Natural killer cell treated with Interleukin-12 subunit alpha and Interleukin-12 subunit beta and Interleukin-15 and Interleukin-18, amount 100 ng/mL, for 72 hours (primary cell): Measurements from ENCODE around the gene HINFP. TPM values are rescaled to one million over a fixed set of nuclear protein-coding genes. Genes with fewer than 3 reads are reported as not detected.
A peak's percentile ranks its signal among the peaks of the same experiment; 100 is the strongest.
"Not testable (repeated sequence)": the region's sequence is repeated elsewhere in the genome, so short reads cannot be mapped to it uniquely, and the experiment has no call there.

Experiments
- ATAC-seq, 2 donors: fragments of 150-1000 bp; cut with Tn5 transposase in 1 of 2; sonication (Bioruptor Pico), chemical (Tn5 transposase) in 1 of 2; 2 replicates each; pipeline ENCODE4 v1.10.0; 2021
- DNase-seq: peaks from one replicate; pipeline ENCODE4 v3.0.0; 2022; ENCODE audit warnings: low spot score
- H3K27ac Mint-ChIP-seq, 2 donors: 1 replicate in 1 of 2; 2 replicates in 1 of 2; pipeline ENCODE4 v1.8.0; 2022; ENCODE audit warnings: mixed read lengths in 2 of 2, mild to moderate bottlenecking in 1 of 2, moderate library complexity in 1 of 2
- H3K27me3 Mint-ChIP-seq, 2 donors: 1 replicate in 1 of 2; 2 replicates in 1 of 2; pipeline ENCODE4 v1.8.0; 2022; ENCODE audit warnings: mixed read lengths in 2 of 2
- H3K36me3 Mint-ChIP-seq: one replicate; pipeline ENCODE4 v1.8.0; 2022; ENCODE audit warnings: mixed read lengths
- H3K4me1 Mint-ChIP-seq, 2 donors: 1 replicate in 1 of 2; 2 replicates in 1 of 2; pipeline ENCODE4 v1.8.0; 2022; ENCODE audit warnings: low read depth in 2 of 2, mixed read lengths in 2 of 2, mild to moderate bottlenecking in 1 of 2
- H3K4me3 Mint-ChIP-seq: one replicate; pipeline ENCODE4 v1.8.0; 2022; ENCODE audit warnings: mixed read lengths
- H3K9me3 Mint-ChIP-seq: 2 replicates; pipeline ENCODE4 v1.8.0; 2022; ENCODE audit warnings: mixed read lengths
- total RNA-seq, 2 donors: library from RNA; stranded (reverse); gene quantifications; one replicate each; pipeline ENCODE4 v1.2.3, GENCODE V29; 2022

HINFP gene
- total RNA-seq, 2 donors from 2014 or later = 33.4 to 49.5 TPM

DNA sequence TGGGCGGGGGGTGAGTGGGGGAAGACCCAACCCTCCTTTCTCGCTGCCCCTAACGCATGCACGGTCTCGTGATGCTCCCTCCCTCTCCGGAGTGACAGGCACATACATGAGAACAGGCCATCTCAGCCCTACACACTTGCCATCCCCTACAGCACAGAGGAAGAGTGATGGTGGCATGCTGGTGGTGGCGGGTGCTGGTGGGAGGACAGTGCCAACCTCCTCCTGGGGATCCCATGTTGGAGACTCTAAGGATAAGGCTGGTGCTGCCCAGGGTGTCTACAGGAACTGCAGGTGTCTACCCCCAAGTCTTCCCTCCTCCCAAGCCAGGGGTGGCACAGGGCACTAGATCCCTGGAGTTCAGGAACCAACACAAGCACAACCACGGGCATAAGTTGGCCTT is 40.5 kb downstream of the HINFP start:
- Mint-ChIP-seq H3K9me3 (no peaks in the 10 kb centered on the region), H3K27ac (no peak overlapping the region), H3K4me1 (no peaks in the 10 kb centered on the region), H3K4me3 (no peak overlapping the region), H3K27me3 (no peaks in the 10 kb centered on the region), H3K36me3 (no peaks in the 10 kb centered on the region)
- no peak for DNase-seq
- ATAC-seq = no peak

DNA sequence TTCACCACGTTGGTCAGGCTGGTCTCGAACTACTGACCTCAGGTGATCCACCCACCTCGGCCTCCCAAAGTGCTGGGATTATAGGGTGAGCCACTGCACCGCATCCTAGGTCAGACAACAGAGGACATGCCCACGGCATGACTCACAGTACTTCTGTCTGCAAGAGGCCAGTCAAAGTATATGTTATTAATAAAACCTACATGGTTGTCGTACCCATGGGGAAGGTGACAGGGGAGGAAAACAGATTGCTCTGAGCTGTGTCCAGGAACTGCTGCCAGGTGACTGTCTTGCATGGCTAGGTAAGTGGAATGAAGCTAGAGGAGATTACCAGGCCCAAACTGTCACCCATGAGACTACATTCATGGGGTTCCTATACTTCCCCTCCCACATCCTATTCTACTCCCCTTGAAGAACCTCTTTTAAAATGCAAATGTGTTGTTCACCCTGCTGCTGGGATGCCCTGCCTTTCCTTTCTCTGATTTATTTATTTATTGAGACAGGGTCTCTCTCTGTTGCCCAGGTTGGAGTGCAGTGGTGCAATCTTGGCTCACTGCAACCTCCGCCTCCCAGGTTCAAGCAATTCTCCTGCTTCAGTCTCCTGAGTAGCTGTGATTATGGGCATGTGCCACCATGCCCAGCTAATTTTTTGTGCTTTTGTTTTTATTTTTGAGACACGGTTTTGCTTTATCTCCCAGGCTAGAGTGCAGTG is 45.1 kb downstream of the HINFP start:
- Mint-ChIP-seq H3K36me3 (no peaks in the 10 kb centered on the region), H3K27ac (no peak overlapping the region), H3K9me3 (no peaks in the 10 kb centered on the region), H3K4me3 (no peak overlapping the region), H3K27me3 (no peaks in the 10 kb centered on the region), H3K4me1 (peaks cover 4 to 14% of the 10 kb centered on the region in 2 donors)
- DNase-seq (no peak), ATAC-seq (no peak)

DNA sequence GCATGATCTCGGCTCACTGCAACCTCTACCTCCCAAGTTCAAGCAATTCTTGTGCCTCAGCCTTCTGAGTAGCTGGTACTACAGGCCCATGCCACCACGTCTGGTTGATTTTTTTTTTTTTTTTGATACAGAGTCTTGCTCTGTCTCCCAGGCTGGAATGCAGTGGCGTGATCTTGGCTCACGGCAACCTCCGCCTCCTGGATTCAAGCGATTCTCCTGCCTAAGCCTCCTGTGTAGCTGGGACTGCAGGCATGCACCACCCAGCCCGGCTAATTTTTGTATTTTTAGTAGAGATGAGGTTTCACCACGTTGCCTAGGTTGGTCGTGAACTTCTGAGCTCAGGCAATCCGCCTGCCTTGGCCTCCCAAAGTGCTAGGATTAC is 45.7 kb downstream of the HINFP start:
- not testable (repeated sequence) for H3K27ac Mint-ChIP-seq, H3K9me3 Mint-ChIP-seq, H3K27me3 Mint-ChIP-seq, ATAC-seq, H3K36me3 Mint-ChIP-seq, H3K4me3 Mint-ChIP-seq, DNase-seq
- peaks cover 4 to 14% of the 10 kb centered on the region in 2 donors for H3K4me1 Mint-ChIP-seq

DNA sequence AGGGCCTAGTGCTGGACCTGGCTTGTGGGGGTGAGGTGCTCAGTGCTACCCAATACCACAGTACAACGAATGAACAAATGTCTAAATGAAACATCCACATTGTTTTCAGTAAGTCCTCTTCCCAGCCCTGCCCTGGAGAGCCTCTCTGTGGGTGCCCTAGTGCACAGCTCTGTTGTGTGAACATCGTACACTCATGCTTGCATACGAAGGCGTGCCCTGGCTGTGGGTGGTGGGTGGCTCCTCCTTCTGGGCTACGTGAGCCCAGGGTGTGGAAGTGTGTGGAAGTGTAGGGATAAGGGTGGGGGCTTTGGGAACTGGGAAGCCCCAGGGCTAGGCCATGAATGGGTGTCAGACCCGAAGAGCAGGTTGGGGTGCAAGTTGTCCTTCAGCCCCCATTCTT is 46.6 kb downstream of the HINFP start:
- Mint-ChIP-seq H3K9me3 (no peaks in the 10 kb centered on the region), H3K36me3 (no peaks in the 10 kb centered on the region), H3K4me1 (peaks cover 4 to 14% of the 10 kb centered on the region in 2 donors), H3K27me3 (no peaks in the 10 kb centered on the region), H3K27ac (peak overlapping the region; percentile 45 to 84), H3K4me3 (peak overlapping the region; percentile 74)
- ATAC-seq = no peak
- no peak for DNase-seq

DNA sequence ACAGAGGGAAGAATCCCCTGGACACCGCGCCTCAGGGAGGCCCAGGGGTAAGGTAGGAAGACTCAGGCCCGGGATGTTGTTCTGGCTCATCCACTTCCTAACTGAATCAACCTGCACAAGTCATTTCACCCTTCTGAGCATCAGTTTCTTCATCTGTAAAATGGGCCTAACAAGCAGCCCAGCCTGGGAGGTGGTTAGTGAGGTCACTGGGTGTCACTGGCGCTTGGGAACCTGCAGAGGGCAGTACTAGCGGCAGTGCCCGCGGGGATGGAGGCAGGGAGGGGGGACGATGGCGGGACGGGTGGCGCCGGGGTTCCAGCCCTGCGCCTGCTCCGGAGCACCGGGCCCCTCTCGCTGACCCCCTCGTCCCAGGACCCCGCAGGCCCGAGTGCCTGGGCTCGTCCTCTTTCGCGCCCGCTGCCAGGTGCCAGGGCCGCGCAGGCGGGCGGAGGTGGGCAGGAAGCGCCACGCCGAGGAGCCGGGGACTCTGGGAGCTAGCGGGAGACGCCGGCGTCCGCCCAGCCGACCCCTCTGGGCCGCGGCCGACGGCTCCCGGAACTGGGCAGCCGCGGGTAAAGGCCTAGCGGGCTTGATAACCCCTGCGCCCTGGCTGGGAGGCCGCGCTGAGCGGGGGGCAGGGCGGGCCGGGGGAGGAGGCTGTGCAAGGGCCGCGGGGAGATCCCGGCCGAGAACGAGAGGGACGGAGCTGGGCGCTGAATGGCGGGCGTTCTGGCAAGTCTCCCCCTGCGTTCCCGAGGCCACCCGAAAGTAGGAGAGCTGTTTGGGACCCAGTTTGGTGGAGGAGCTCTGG is 47.3 kb downstream of the HINFP start, which contains the start of gene NLRX1:
TSS of gene NLRX1 (plus strand) at position 255 of the 811 bp plus-strand sequence. CDS start 2,679 bp downstream, outside the sequence.
- no peaks in the 10 kb centered on the region for H3K9me3 Mint-ChIP-seq
- no peaks in the 10 kb centered on the region for H3K27me3 Mint-ChIP-seq
- peak within 1 kb of the TSS; percentile 84 to 86 for H3K27ac Mint-ChIP-seq
- H3K4me3 Mint-ChIP-seq = peak within 1 kb of the TSS; percentile 89
- peak; percentile 94 to 95 for ATAC-seq
- DNase-seq = peak; percentile 88
- no peaks in the 10 kb centered on the region for H3K36me3 Mint-ChIP-seq
- H3K4me1 Mint-ChIP-seq = peaks cover 4 to 14% of the 10 kb centered on the region in 2 donors

DNA sequence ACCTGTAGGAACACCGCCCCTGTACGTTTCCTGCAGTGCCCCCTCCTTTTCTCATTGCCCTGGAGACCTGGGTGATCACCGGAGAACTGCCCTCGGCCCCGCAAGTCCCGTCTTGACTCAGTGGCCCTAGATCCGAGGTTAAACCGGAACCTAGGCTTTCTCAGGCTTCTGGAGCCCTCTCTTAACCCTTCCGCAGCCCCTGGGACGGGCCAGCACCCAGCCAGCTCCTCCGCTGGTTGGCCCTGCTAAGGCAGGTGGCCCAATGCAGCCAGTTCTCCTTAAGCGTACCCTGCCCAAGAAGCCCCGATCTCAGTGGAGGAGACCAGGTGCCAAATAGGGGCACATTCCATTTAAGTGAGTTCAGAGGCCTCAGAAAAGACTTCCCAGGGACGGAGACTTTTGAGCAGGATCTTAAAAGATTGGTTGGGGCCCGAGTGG is 47.9 kb downstream of the HINFP start:
- Mint-ChIP-seq H3K27ac (peak overlapping the region; percentile 84 to 86), H3K4me1 (peaks cover 4 to 14% of the 10 kb centered on the region in 2 donors), H3K27me3 (no peaks in the 10 kb centered on the region), H3K9me3 (no peaks in the 10 kb centered on the region), H3K36me3 (no peaks in the 10 kb centered on the region), H3K4me3 (peak overlapping the region; percentile 89)
- ATAC-seq = peak; percentile 58 to 74
- no peak for DNase-seq

DNA sequence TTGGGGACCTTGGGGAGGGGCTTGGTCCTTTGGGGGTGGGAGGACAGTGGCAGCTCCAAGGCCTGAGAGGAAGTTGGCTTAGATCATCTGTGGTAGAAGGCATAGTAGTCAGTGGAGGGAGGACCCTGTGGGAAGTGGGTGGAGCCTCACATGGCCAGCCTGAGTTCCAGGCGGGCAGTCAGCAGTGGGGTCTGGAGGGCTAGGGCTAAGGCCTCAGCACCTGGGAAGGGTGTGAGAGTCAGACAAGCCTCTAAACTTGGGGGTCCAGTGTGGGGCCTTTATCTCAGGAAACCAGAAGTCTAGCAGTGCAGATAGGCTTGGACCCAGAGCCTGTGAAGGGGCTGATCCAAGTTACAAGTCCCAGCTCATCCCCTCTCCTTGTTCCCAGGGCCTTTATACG is 51.1 kb downstream of the HINFP start:
- DNase-seq = no peak
- no peak for ATAC-seq
- Mint-ChIP-seq H3K4me1 (peaks cover 4 to 14% of the 10 kb centered on the region in 2 donors), H3K36me3 (no peaks in the 10 kb centered on the region), H3K4me3 (no peak overlapping the region), H3K27me3 (no peaks in the 10 kb centered on the region), H3K27ac (no peak overlapping the region), H3K9me3 (no peaks in the 10 kb centered on the region)

DNA sequence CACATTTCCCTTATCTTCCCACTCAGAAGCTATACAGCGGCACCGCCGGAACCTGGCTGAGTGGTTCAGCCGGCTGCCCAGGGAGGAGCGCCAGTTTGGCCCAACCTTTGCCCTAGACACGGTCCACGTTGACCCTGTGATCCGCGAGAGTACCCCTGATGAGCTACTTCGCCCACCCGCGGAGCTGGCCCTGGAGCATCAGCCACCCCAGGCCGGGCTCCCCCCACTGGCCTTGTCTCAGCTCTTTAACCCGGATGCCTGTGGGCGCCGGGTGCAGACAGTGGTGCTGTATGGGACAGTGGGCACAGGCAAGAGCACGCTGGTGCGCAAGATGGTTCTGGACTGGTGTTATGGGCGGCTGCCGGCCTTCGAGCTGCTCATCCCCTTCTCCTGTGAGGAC is 52.1 kb downstream of the HINFP start:
- DNase-seq = no peak
- ATAC-seq = no peak
- H3K27ac Mint-ChIP-seq = no peak overlapping the region
- H3K27me3 Mint-ChIP-seq = no peaks in the 10 kb centered on the region
- peaks cover 4 to 14% of the 10 kb centered on the region in 2 donors for H3K4me1 Mint-ChIP-seq
- H3K4me3 Mint-ChIP-seq = no peak overlapping the region
- no peaks in the 10 kb centered on the region for H3K9me3 Mint-ChIP-seq
- no peaks in the 10 kb centered on the region for H3K36me3 Mint-ChIP-seq

DNA sequence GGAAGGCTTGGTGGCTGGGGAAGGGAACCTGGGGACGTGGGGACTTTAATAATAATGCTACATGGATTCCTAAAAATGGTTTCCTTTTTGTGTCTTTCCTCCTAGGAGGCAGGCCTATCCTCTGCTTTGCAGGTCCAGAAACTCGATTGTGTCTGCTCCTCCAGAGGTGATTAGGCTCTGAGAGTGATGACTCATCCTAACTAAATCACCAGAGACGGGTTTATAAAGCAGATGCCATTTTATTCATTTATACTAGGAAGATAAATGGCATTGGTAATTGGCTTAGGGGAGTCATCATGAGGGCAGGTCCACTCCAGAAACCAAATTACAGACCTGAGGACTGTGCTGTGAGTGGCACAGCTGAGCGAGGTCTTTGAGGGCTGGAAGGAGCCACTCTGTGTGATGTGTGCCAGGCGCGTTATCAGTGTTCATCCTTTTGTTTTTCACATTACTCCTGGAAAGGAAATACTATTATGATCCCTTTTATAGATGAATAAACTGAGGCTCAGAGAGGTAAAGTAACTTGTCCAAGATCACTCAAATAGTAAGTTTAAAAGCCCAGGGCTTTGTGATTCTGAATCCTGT is 54.2 kb downstream of the HINFP start:
- DNase-seq = no peak
- H3K4me3 Mint-ChIP-seq = no peak overlapping the region
- H3K4me1 Mint-ChIP-seq = no peaks in the 10 kb centered on the region
- no peak overlapping the region for H3K27ac Mint-ChIP-seq
- H3K9me3 Mint-ChIP-seq = no peaks in the 10 kb centered on the region
- no peak for ATAC-seq
- H3K36me3 Mint-ChIP-seq = no peaks in the 10 kb centered on the region
- H3K27me3 Mint-ChIP-seq = no peaks in the 10 kb centered on the region

DNA sequence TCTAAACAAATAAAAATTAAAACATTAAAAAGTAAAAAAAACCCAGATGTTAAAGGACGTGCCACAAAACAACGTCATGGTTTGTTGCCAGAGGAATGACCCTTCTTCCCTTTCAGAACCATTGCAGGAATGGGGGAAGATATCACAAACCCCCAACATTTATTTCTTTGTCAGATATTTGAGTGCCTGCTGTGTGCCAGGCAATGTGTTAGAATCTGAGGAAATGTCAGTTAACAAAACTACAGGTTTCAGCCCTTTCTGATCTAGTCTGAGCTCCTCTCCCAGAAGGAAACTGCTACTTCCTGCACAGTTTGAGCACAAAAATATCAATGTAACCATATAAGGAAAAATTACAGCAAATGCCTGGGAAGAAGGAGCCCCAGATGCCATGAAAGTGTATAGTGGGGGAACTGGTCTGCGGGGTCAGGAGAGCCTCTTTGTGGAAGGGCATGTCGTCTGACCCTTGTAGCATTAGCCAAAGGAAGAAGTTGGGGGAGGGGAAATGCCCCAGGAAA is 56.8 kb downstream of the HINFP start:
- H3K4me1 Mint-ChIP-seq = no peaks in the 10 kb centered on the region
- ATAC-seq = no peak
- no peaks in the 10 kb centered on the region for H3K36me3 Mint-ChIP-seq
- DNase-seq = no peak
- no peak overlapping the region for H3K27ac Mint-ChIP-seq
- no peaks in the 10 kb centered on the region for H3K9me3 Mint-ChIP-seq
- no peaks in the 10 kb centered on the region for H3K27me3 Mint-ChIP-seq
- no peak overlapping the region for H3K4me3 Mint-ChIP-seq

DNA sequence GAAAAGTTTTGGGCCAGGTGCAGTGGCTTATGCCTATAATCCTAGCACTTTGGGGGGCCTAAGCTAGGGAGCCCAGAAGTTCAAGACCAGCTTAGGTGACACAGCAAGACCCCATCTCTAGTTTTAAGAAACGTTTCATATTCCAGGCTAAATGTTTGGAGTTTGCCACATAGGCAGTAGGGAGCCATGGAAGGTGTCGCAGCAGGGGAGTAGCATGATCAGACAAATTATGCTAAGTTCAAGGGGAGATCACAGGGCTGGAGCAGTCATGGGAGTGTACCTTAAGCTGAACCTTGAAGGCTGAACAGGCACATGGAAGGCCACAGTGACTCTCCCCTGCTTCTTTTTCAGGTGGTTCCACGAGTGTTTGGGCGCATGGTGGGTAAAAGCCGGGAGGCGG is 58.0 kb downstream of the HINFP start:
- H3K36me3 Mint-ChIP-seq = no peaks in the 10 kb centered on the region
- H3K4me1 Mint-ChIP-seq = no peaks in the 10 kb centered on the region
- no peaks in the 10 kb centered on the region for H3K27me3 Mint-ChIP-seq
- ATAC-seq (no peak), DNase-seq (no peak)
- no peak overlapping the region for H3K4me3 Mint-ChIP-seq
- H3K9me3 Mint-ChIP-seq = no peaks in the 10 kb centered on the region
- H3K27ac Mint-ChIP-seq = no peak overlapping the region

DNA sequence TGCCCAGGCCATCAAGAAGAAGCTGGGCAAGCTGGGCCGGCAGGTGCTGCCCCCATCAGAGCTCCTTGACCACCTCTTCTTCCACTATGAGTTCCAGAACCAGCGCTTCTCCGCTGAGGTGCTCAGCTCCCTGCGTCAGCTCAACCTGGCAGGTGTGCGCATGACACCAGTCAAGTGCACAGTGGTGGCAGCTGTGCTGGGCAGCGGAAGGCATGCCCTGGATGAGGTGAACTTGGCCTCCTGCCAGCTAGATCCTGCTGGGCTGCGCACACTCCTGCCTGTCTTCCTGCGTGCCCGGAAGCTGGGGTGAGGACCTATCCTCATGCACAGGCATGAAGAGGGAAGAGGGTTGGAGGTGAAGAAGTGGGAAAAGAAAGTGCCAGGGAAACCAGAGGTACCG is 58.6 kb downstream of the HINFP start:
- no peaks in the 10 kb centered on the region for H3K9me3 Mint-ChIP-seq
- no peak for DNase-seq
- H3K36me3 Mint-ChIP-seq = no peaks in the 10 kb centered on the region
- H3K4me3 Mint-ChIP-seq = no peak overlapping the region
- H3K27ac Mint-ChIP-seq = no peak overlapping the region
- ATAC-seq = no peak
- H3K4me1 Mint-ChIP-seq = no peaks in the 10 kb centered on the region
- no peaks in the 10 kb centered on the region for H3K27me3 Mint-ChIP-seq

DNA sequence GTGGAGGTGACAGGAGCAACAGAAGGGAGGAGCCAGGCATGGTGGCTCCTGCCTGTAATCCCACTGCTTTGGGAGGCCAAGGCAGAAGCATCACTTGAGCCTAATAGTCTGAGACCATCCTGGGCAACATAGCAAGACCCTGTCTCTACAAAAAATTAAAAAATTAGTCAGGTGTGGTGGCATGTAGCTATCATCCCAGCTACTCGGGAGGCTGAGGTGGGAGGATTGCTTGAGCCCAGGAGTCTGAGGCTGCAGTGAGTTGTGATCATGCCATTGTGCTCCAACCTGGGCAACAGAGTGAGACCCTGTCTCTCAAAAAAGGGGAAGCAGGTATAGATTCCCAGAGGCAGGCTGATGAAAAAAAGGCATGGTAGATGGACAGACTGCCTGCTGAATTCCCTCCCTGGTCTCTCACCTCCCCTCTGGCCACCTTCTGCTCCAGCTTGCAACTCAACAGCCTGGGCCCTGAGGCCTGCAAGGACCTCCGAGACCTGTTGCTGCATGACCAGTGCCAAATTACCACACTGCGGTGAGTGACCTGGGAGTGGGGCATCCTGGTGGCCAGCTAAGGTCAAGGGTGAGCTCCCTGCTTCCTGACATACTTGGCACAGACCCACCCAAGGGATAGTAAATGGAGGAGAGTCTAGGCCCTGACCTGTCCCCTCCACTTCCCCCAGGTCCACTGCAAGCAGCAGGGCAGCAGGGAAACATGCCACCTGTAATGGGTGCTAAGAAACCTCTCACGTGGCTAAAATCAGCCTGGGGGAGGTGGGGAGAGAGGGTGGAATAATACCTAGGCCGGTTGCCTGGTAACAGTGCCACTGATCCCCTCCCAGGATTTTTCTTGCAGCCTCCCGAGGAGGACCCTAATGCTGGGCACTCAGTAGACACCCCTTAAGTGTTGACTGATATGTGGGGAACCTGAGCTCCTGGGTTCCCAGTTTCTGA is 59.6 kb downstream of the HINFP start:
- H3K4me3 Mint-ChIP-seq = no peak overlapping the region
- H3K36me3 Mint-ChIP-seq = no peaks in the 10 kb centered on the region
- no peaks in the 10 kb centered on the region for H3K4me1 Mint-ChIP-seq
- no peaks in the 10 kb centered on the region for H3K27me3 Mint-ChIP-seq
- H3K27ac Mint-ChIP-seq = no peak overlapping the region
- no peak for ATAC-seq
- no peak for DNase-seq
- H3K9me3 Mint-ChIP-seq = no peaks in the 10 kb centered on the region
